ENCODE measurements around the gene NAA40.

The NAA40 gene

GRCh38 chr11:63919267-63920125, 19.3 kb upstream of the NAA40 start:
- Histone ChIP-seq H3K27ac (ENCODE audit: low read depth, low read length) (peak overlapping the region; percentile 65), H3K36me3 (ENCODE audit: control insufficient read depth in 1 of 2, insufficient read depth in 2 of 2, low read length in 2 of 2) (no peaks in the 10 kb centered on the region), H3K9ac (ENCODE audit: low read depth in 1 of 2, low read length in 2 of 2) (peak overlapping the region; percentile 54 to 59), H3K4me3 (ENCODE audit: low read depth in 1 of 2, low read length in 2 of 2) (peak overlapping the region; percentile 46 to 55), H3K4me1 (ENCODE audit: control insufficient read depth in 1 of 2, insufficient read depth in 2 of 2, low read length in 2 of 2) (peaks cover 43 to 58% of the 10 kb centered on the region in 2 donors), H3K27me3 (ENCODE audit: control insufficient read depth in 1 of 2, insufficient read depth in 2 of 2, low read length in 2 of 2) (no peaks in the 10 kb centered on the region), H3K9me3 (ENCODE audit: control insufficient read depth in 1 of 2, low read length in 2 of 2) (no peaks in the 10 kb centered on the region)

GRCh38 chr11:63920126-63920938, 18.5 kb upstream of the NAA40 start:
- H3K4me3 ChIP-seq (ENCODE audit: low read depth in 1 of 2, low read length in 2 of 2): peak overlapping the region; percentile 46 to 55
- H3K36me3 ChIP-seq (ENCODE audit: control insufficient read depth in 1 of 2, insufficient read depth in 2 of 2, low read length in 2 of 2): no peaks in the 10 kb centered on the region
- H3K27me3 ChIP-seq (ENCODE audit: control insufficient read depth in 1 of 2, insufficient read depth in 2 of 2, low read length in 2 of 2): no peaks in the 10 kb centered on the region
- H3K27ac ChIP-seq (ENCODE audit: low read depth, low read length): peak overlapping the region; percentile 65
- peaks cover 43 to 58% of the 10 kb centered on the region in 2 donors for H3K4me1 ChIP-seq (ENCODE audit: control insufficient read depth in 1 of 2, insufficient read depth in 2 of 2, low read length in 2 of 2)
- peak overlapping the region; percentile 54 to 59 for H3K9ac ChIP-seq (ENCODE audit: low read depth in 1 of 2, low read length in 2 of 2)
- no peaks in the 10 kb centered on the region for H3K9me3 ChIP-seq (ENCODE audit: control insufficient read depth in 1 of 2, low read length in 2 of 2)

GRCh38 chr11:63920939-63921417, 17.8 kb upstream of the NAA40 start:
- H3K9me3 ChIP-seq (ENCODE audit: control insufficient read depth in 1 of 2, low read length in 2 of 2): no peaks in the 10 kb centered on the region
- peak overlapping the region in 1 of 2 donors; percentile 46 for H3K4me3 ChIP-seq (ENCODE audit: low read depth in 1 of 2, low read length in 2 of 2)
- H3K36me3 ChIP-seq (ENCODE audit: control insufficient read depth in 1 of 2, insufficient read depth in 2 of 2, low read length in 2 of 2): no peaks in the 10 kb centered on the region
- no peaks in the 10 kb centered on the region for H3K27me3 ChIP-seq (ENCODE audit: control insufficient read depth in 1 of 2, insufficient read depth in 2 of 2, low read length in 2 of 2)
- peak overlapping the region in 1 of 2 donors; percentile 10 for H3K9ac ChIP-seq (ENCODE audit: low read depth in 1 of 2, low read length in 2 of 2)
- H3K4me1 ChIP-seq (ENCODE audit: control insufficient read depth in 1 of 2, insufficient read depth in 2 of 2, low read length in 2 of 2): peaks cover 43 to 54% of the 10 kb centered on the region in 2 donors
- no peak overlapping the region for H3K27ac ChIP-seq (ENCODE audit: low read depth, low read length)

- Histone ChIP-seq H3K27ac (ENCODE audit: low read depth, low read length) (no peak overlapping the region), H3K36me3 (ENCODE audit: control insufficient read depth in 1 of 2, insufficient read depth in 2 of 2, low read length in 2 of 2) (no peaks in the 10 kb centered on the region), H3K27me3 (ENCODE audit: control insufficient read depth in 1 of 2, insufficient read depth in 2 of 2, low read length in 2 of 2) (no peaks in the 10 kb centered on the region), H3K4me3 (ENCODE audit: low read depth in 1 of 2, low read length in 2 of 2) (no peak overlapping the region), H3K9ac (ENCODE audit: low read depth in 1 of 2, low read length in 2 of 2) (no peak overlapping the region), H3K4me1 (ENCODE audit: control insufficient read depth in 1 of 2, insufficient read depth in 2 of 2, low read length in 2 of 2) (peaks cover 38 to 41% of the 10 kb centered on the region in 2 donors), H3K9me3 (ENCODE audit: control insufficient read depth in 1 of 2, low read length in 2 of 2) (no peaks in the 10 kb centered on the region)
These were observed 16.1 kb upstream of the NAA40 start for GRCh38 chr11:63922673-63923192.

GRCh38 chr11:63923319-63923718, 15.5 kb upstream of the NAA40 start:
- Histone ChIP-seq H3K4me1 (ENCODE audit: control insufficient read depth in 1 of 2, insufficient read depth in 2 of 2, low read length in 2 of 2) (peaks cover 34 to 35% of the 10 kb centered on the region in 2 donors), H3K27ac (ENCODE audit: low read depth, low read length) (no peak overlapping the region), H3K4me3 (ENCODE audit: low read depth in 1 of 2, low read length in 2 of 2) (no peak overlapping the region), H3K36me3 (ENCODE audit: control insufficient read depth in 1 of 2, insufficient read depth in 2 of 2, low read length in 2 of 2) (no peaks in the 10 kb centered on the region), H3K9ac (ENCODE audit: low read depth in 1 of 2, low read length in 2 of 2) (no peak overlapping the region), H3K27me3 (ENCODE audit: control insufficient read depth in 1 of 2, insufficient read depth in 2 of 2, low read length in 2 of 2) (no peaks in the 10 kb centered on the region), H3K9me3 (ENCODE audit: control insufficient read depth in 1 of 2, low read length in 2 of 2) (no peaks in the 10 kb centered on the region)

DNA sequence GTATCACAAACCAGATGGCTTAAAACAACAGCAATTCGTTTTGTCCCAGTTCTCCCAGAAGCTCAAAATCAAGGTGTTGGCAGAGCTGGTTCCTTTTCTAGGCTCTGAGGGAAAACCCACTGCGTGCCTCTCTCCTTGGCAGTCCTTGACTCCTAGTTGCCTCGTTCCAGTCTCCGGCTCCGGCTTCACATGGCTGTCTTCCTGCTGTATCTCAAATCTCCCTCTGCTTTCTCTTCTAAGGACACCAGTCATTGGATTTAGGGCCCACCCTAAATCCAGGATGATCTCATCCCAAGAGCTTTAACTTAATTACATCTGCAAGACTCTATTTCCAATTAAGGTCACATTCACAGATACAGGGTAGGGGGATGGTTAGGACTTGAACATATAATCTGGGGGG, 9.2 kb upstream of the NAA40 start:
- H3K36me3 ChIP-seq (ENCODE audit: control insufficient read depth in 1 of 2, insufficient read depth in 2 of 2, low read length in 2 of 2): no peaks in the 10 kb centered on the region
- no peak overlapping the region for H3K9ac ChIP-seq (ENCODE audit: low read depth in 1 of 2, low read length in 2 of 2)
- no peaks in the 10 kb centered on the region for H3K9me3 ChIP-seq (ENCODE audit: control insufficient read depth in 1 of 2, low read length in 2 of 2)
- no peaks in the 10 kb centered on the region for H3K27me3 ChIP-seq (ENCODE audit: control insufficient read depth in 1 of 2, insufficient read depth in 2 of 2, low read length in 2 of 2)
- H3K4me1 ChIP-seq (ENCODE audit: control insufficient read depth in 1 of 2, insufficient read depth in 2 of 2, low read length in 2 of 2): no peaks in the 10 kb centered on the region
- H3K27ac ChIP-seq (ENCODE audit: low read depth, low read length): no peak overlapping the region
- no peak overlapping the region for H3K4me3 ChIP-seq (ENCODE audit: low read depth in 1 of 2, low read length in 2 of 2)

GRCh38 chr11:63931045-63931444, 7.8 kb upstream of the NAA40 start:
- H3K4me3 ChIP-seq (ENCODE audit: low read depth in 1 of 2, low read length in 2 of 2): no peak overlapping the region
- no peak overlapping the region for H3K27ac ChIP-seq (ENCODE audit: low read depth, low read length)
- H3K4me1 ChIP-seq (ENCODE audit: control insufficient read depth in 1 of 2, insufficient read depth in 2 of 2, low read length in 2 of 2): no peaks in the 10 kb centered on the region
- no peaks in the 10 kb centered on the region for H3K27me3 ChIP-seq (ENCODE audit: control insufficient read depth in 1 of 2, insufficient read depth in 2 of 2, low read length in 2 of 2)
- H3K9ac ChIP-seq (ENCODE audit: low read depth in 1 of 2, low read length in 2 of 2): no peak overlapping the region
- H3K9me3 ChIP-seq (ENCODE audit: control insufficient read depth in 1 of 2, low read length in 2 of 2): no peaks in the 10 kb centered on the region
- H3K36me3 ChIP-seq (ENCODE audit: control insufficient read depth in 1 of 2, insufficient read depth in 2 of 2, low read length in 2 of 2): no peaks in the 10 kb centered on the region

GRCh38 chr11:63931876-63932275, 6.9 kb upstream of the NAA40 start:
- Histone ChIP-seq H3K27ac (ENCODE audit: low read depth, low read length) (no peak overlapping the region), H3K4me1 (ENCODE audit: control insufficient read depth in 1 of 2, insufficient read depth in 2 of 2, low read length in 2 of 2) (no peaks in the 10 kb centered on the region), H3K9me3 (ENCODE audit: control insufficient read depth in 1 of 2, low read length in 2 of 2) (no peaks in the 10 kb centered on the region), H3K9ac (ENCODE audit: low read depth in 1 of 2, low read length in 2 of 2) (no peak overlapping the region), H3K27me3 (ENCODE audit: control insufficient read depth in 1 of 2, insufficient read depth in 2 of 2, low read length in 2 of 2) (no peaks in the 10 kb centered on the region), H3K36me3 (ENCODE audit: control insufficient read depth in 1 of 2, insufficient read depth in 2 of 2, low read length in 2 of 2) (no peaks in the 10 kb centered on the region), H3K4me3 (ENCODE audit: low read depth in 1 of 2, low read length in 2 of 2) (no peak overlapping the region)

DNA sequence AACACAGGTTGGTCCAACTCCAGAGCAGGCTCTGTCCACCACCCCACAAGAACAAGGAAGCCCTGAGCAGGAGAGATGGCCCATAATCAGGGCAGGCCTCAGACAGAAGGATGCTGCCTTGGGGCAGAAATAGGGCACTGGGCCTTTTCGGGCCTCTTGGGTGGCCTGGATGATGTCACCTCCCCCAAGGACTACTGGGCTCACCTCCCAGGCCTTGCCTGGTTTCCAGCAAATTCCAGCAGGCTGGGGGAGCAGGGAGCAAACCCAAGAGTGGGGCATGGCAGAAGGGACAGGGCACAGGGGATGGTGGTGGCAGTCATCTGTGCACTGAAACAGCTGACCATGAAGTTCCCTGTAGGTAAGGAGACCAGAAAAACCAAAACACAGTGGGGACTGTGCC, 5.3 kb upstream of the NAA40 start:
- Histone ChIP-seq H3K4me1 (ENCODE audit: control insufficient read depth in 1 of 2, insufficient read depth in 2 of 2, low read length in 2 of 2) (peaks cover 4 to 7% of the 10 kb centered on the region in 2 donors), H3K9me3 (ENCODE audit: control insufficient read depth in 1 of 2, low read length in 2 of 2) (no peaks in the 10 kb centered on the region), H3K4me3 (ENCODE audit: low read depth in 1 of 2, low read length in 2 of 2) (no peak overlapping the region), H3K27me3 (ENCODE audit: control insufficient read depth in 1 of 2, insufficient read depth in 2 of 2, low read length in 2 of 2) (no peaks in the 10 kb centered on the region), H3K9ac (ENCODE audit: low read depth in 1 of 2, low read length in 2 of 2) (no peak overlapping the region), H3K27ac (ENCODE audit: low read depth, low read length) (no peak overlapping the region), H3K36me3 (ENCODE audit: control insufficient read depth in 1 of 2, insufficient read depth in 2 of 2, low read length in 2 of 2) (no peaks in the 10 kb centered on the region)
